ENCODE results near the gene MMAB. TPM values are rescaled to one million over a fixed set of nuclear protein-coding genes. Genes with fewer than 3 reads are reported as not detected.

MMAB gene
- total and polyA plus RNA-seq, 2 donors (not counting 3 experiments of a cell fraction or from before 2014, with no cell fraction given) = 39.1 to 46.0 TPM

DNA sequence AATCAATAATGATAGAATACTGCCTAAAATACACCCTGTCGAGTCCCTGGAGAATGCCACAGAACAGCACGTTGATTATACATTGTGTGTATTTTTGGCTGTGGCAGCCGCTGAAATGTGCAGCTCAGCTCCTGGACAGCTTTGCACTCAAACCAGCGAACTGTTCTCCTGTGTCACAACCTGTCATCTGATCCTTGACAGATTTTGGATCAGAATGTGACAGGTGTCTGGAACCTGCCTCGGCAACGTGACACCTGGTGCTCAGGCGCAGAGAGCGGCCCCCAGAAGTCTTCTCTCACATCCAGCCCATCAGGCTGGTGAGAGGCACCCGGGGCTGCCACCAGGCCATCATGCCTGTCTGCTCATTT lies 19.6 kb upstream of the MMAB start:
- intact Hi-C loops (cut with micrococcal nuclease) = no loop called here
- H3K4me1 ChIP-seq (ENCODE audit: control insufficient read depth, extremely low read depth, insufficient read depth, low read length) = peaks cover 1% of the 10 kb centered on the region

DNA sequence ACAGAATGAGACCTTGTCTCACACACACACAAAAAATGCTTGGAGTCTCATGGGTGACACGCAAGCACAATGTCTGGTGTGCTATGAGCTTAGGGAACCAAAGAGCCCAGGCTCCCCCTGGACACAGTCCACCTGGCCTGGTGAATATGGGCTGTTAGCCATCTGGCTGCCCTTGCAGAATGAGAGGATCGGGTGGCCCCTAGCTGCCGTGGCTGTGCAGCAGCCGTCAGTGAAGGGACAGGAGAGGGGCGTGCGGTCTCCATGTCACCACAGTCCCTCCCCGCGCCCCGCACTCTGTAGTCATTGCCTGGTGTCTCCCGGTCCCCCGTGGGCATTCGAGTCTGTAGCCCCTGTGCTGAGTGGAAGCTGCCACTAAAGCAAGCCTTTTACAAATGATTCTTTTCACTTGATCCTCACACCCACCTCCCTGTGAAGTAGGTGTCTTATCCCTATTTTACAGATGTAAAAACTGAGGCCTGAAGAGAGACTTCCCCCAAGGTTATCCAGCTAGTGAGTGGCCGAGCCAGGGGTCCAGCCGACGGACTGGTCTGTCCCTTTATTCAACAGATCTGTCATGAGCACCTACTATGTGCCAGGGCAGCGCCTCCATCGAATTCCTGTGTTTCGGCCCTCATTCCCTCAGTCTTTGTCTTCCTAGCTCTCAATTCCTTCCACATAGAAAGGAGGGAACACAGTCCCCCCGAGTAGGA lies 19.0 kb upstream of the MMAB start:
- Histone ChIP-seq H3K4me2 (ENCODE audit: insufficient read depth, low read length) (no peak overlapping the region), H2AFZ (ENCODE audit: low read depth, low read length) (no peak overlapping the region), H3K36me3 (ENCODE audit: control insufficient read depth in 2 of 2, extremely low read depth in 1 of 2, insufficient read depth in 2 of 2, low read length in 2 of 2) (peaks cover 0 to 5% of the 10 kb centered on the region in 2 experiments), H3K79me2 (ENCODE audit: control insufficient read depth, insufficient read depth, low read length) (no peaks in the 10 kb centered on the region), H3K4me1 (ENCODE audit: control insufficient read depth, extremely low read depth, insufficient read depth, low read length) (no peaks in the 10 kb centered on the region), H4K20me1 (replicated peaks; ENCODE audit: control insufficient read depth, extremely low read depth, insufficient read depth, low read length) (no peaks in the 10 kb centered on the region), H3K27me3 (ENCODE audit: control insufficient read depth in 2 of 2, insufficient read depth in 2 of 2, low read length in 2 of 2) (no peaks in the 10 kb centered on the region), H3K27ac (ENCODE audit: insufficient read depth, low read depth, low read length) (no peak overlapping the region), H3K9ac (replicated peaks; ENCODE audit: extremely low read depth, insufficient read depth, low read length) (no peak overlapping the region), H3K9me1 (replicated peaks; ENCODE audit: control insufficient read depth, extremely low read depth, insufficient read depth, low read length) (no peaks in the 10 kb centered on the region), H3K4me3 (replicated peaks in 1 of 3; ENCODE audit: insufficient read depth in 1 of 3, low read depth in 1 of 3, low read length in 3 of 3) (no peak overlapping the region), H3K9me3 (replicated peaks; ENCODE audit: control insufficient read depth, insufficient read depth, low read length) (no peaks in the 10 kb centered on the region)
- TF ChIP-seq CTCF (IDR thresholded peaks at IDR 0.05; ENCODE audit: extremely low read depth in 1 of 2, insufficient read depth in 1 of 2, low read depth in 1 of 2, low read length in 2 of 2) (no peak), POLR2AphosphoS5 (IDR thresholded peaks at IDR 0.05; ENCODE audit: insufficient read depth, low read depth, low read length) (no peak), JUN (IDR thresholded peaks at IDR 0.05; ENCODE audit: borderline replicate concordance, insufficient read depth, insufficient read length, low read depth) (no peak), GATA2 (IDR thresholded peaks at IDR 0.05; ENCODE audit: insufficient read depth, insufficient read length, low read depth, low read length) (no peak), MYC (IDR thresholded peaks at IDR 0.05; ENCODE audit: low read depth, low read length) (no peak), MAX (IDR thresholded peaks at IDR 0.05; ENCODE audit: insufficient read depth, insufficient read length) (no peak), EZH2 (IDR thresholded peaks at IDR 0.05; ENCODE audit: borderline replicate concordance, low read depth, low read length, severe bottlenecking) (no peak), POLR2A (IDR thresholded peaks at IDR 0.05; ENCODE audit: low read depth, low read length) (no peak), FOS (IDR thresholded peaks at IDR 0.05; ENCODE audit: borderline replicate concordance, insufficient read depth, low read length) (no peak)
- dilution Hi-C loops (cut with MboI; ENCODE audit: extremely low pct_ligation_motif_present, low sequenced_read_pairs) (no loop called here), intact Hi-C loops (cut with micrococcal nuclease) (no loop called here)
- CTCF ChIA-PET = interaction anchor here (9.4 kb wide), 1 partner anchor 183 kb away, joined by 252 read pairs; no protein-coding TSS in a partner anchor
- DNase-seq (ENCODE audit: low read depth, low spot score) (no peak), FAIRE-seq (no peak)
- no TSS peak for BruUV-seq (replicated peaks)
- POLR2A ChIA-PET = no interaction called here

More for the DNA sequence above, 19.6 kb upstream of the MMAB start:
- H3K4me2 ChIP-seq (ENCODE audit: insufficient read depth, low read length) = no peak overlapping the region
- no peak overlapping the region for H2AFZ ChIP-seq (ENCODE audit: low read depth, low read length)
- H3K27ac ChIP-seq (ENCODE audit: insufficient read depth, low read depth, low read length) = no peak overlapping the region
- TF ChIP-seq MYC (IDR thresholded peaks at IDR 0.05; ENCODE audit: low read depth, low read length) (no peak), EZH2 (IDR thresholded peaks at IDR 0.05; ENCODE audit: borderline replicate concordance, low read depth, low read length, severe bottlenecking) (no peak), GATA2 (IDR thresholded peaks at IDR 0.05; ENCODE audit: insufficient read depth, insufficient read length, low read depth, low read length) (no peak), POLR2AphosphoS5 (IDR thresholded peaks at IDR 0.05; ENCODE audit: insufficient read depth, low read depth, low read length) (no peak), POLR2A (IDR thresholded peaks at IDR 0.05; ENCODE audit: low read depth, low read length) (no peak), FOS (IDR thresholded peaks at IDR 0.05; ENCODE audit: borderline replicate concordance, insufficient read depth, low read length) (no peak)
- no peak overlapping the region for H3K9ac ChIP-seq (replicated peaks; ENCODE audit: extremely low read depth, insufficient read depth, low read length)
- CTCF ChIA-PET = interaction anchor here (0.7 to 9.4 kb wide), 2 partner anchors 165 to 182 kb away, joined by 3 to 252 read pairs; no protein-coding TSS in a partner anchor
- H3K79me2 ChIP-seq (ENCODE audit: control insufficient read depth, insufficient read depth, low read length) = no peaks in the 10 kb centered on the region
- H3K27me3 ChIP-seq (ENCODE audit: control insufficient read depth in 2 of 2, insufficient read depth in 2 of 2, low read length in 2 of 2) = no peaks in the 10 kb centered on the region
- POLR2A ChIA-PET = no interaction called here
- BruUV-seq (replicated peaks) = no TSS peak
- no peaks in the 10 kb centered on the region for H3K9me3 ChIP-seq (replicated peaks; ENCODE audit: control insufficient read depth, insufficient read depth, low read length)
- DNase-seq (ENCODE audit: low read depth, low spot score) = no peak
- H4K20me1 ChIP-seq (replicated peaks; ENCODE audit: control insufficient read depth, extremely low read depth, insufficient read depth, low read length) = no peaks in the 10 kb centered on the region
- dilution Hi-C loops (cut with MboI; ENCODE audit: extremely low pct_ligation_motif_present, low sequenced_read_pairs) = no loop called here
- no peak overlapping the region for H3K4me3 ChIP-seq (replicated peaks in 1 of 3; ENCODE audit: insufficient read depth in 1 of 3, low read depth in 1 of 3, low read length in 3 of 3)
- H3K36me3 ChIP-seq (ENCODE audit: control insufficient read depth in 2 of 2, extremely low read depth in 1 of 2, insufficient read depth in 2 of 2, low read length in 2 of 2) = peaks cover 0 to 5% of the 10 kb centered on the region in 2 experiments
- no peak for FAIRE-seq
- H3K9me1 ChIP-seq (replicated peaks; ENCODE audit: control insufficient read depth, extremely low read depth, insufficient read depth, low read length) = no peaks in the 10 kb centered on the region

All from endothelial cell of umbilical vein (primary cell).